ENCODE measurements around the gene RINL.

The RINL gene, protein sequence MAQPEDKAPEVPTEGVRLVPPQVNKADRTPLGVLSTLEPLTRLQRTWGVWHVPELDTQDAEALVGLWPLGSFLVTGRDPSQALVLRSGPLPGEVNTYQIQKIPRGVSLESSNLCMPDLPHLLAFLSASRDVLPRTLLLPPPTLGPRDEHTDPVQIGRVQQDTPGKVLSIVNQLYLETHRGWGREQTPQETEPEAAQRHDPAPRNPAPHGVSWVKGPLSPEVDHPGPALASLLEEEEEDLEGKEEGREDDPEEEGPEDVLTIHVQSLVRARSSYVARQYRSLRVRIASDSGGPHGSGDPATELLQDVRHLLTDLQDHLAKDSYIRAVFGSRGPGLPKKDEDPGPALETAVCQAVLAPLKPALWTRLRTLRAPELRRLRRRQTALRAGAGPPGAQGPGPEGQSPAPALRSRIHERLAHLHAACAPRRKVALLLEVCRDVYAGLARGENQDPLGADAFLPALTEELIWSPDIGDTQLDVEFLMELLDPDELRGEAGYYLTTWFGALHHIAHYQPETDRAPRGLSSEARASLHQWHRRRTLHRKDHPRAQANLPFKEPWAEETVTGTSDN
- long read RNA-seq, donor 1, partial matches to known transcripts = 0 of 4 reads
- long read RNA-seq, donor 1, other reads (novel, unspliced or antisense) = 0 of 4 reads
- long read RNA-seq, donor 2, partial matches to known transcripts = 0 of 2 reads
- long read RNA-seq, donor 2, other reads (novel, unspliced or antisense) = 0 of 2 reads
- long read RNA-seq, donor 3 = 0 reads
- long read RNA-seq, donor 4 = 0 reads
- long read RNA-seq, donor 5 = 0 reads
- long read RNA-seq, donor 6, partial matches to known transcripts = 0 of 1 reads
- long read RNA-seq, donor 6, other reads (novel, unspliced or antisense) = 0 of 1 reads
- long read RNA-seq, donor 7 = 0 reads
- long read RNA-seq, donor 8 = 0 reads

DNA sequence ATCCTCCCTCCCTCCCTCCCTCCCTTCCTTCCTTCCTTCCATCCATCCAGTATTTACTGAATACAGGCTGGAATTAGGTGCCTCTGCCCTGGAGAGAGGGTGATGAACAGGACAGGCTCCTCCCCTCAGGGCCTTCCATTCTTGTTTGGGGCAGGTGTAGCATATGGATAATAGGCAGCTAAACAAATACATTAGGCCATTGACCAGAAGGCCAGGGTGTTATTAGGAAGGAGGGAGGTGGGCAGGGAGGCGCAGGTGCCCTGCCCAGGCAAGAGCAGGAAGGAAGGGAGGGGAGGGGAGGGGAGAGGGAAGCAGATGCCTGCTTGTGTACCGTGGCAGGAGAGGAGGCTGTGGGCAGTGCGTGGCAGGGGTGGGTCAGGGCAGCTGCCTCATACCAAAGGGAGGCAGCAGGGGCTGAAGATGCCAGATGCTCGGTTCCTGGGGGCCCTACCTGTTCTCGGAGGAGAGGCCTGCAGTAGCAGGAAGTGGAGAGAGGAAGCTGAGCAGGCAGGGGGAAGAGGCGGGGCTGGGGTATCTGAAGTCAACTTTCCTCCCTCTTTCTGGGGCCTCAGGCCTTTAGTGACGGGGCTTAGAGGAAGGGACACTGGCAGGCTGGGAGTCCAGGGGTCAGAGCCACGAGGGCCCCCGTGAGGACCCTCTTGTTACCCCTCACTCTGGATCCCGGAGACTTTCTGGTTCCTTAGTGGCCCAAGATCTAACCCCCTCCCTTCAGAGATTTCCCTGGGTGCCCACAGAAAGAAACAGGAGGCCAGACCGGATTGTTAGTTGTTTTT lies at the start of gene RINL:
Gene RINL (minus strand): TSS at position 495 of the 794 bp plus-strand sequence. CDS start 1,533 bp downstream, outside the sequence.
- no peak for DNase-seq

DNA sequence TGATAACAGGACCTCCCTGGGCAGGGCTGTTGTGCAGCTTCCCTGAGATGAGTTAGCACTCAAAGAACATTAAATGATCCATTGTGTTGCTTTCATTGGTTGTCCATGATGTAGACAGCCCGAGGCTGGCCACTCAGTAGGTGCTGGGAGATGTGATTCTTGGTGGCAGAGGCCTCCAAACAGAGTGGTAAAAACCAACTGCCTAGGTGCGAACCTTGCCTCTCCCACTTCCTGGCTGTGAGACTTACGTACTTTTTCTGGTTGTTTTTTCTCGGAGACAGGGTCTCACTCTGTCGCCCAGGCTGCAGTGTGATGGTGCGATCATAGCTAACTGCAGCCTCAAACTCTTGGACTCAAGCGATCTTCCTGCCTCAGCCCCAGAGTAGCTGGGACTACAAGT lies 46.3 kb upstream of the RINL start:
- DNase-seq = no peak

DNA sequence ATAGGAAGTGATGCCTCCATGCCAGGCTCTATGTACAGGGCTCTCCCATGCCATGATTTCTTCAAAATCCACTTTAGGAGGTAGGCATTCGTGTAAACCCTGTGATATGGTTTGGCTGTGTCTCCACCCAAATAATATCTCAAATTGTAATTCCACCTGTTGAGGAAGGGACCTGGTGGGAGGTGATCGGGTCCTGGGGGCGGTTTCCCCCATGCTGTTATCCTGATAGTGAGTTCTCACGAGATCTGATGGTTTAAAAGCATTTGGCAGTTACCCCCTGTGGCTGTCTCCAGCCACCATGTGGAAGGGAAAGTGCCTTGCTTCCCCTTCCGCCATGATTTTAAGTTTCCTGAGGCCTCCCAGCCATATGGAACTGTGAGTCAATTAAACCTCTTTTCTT lies 44.4 kb upstream of the RINL start:
- no peak for DNase-seq

DNA sequence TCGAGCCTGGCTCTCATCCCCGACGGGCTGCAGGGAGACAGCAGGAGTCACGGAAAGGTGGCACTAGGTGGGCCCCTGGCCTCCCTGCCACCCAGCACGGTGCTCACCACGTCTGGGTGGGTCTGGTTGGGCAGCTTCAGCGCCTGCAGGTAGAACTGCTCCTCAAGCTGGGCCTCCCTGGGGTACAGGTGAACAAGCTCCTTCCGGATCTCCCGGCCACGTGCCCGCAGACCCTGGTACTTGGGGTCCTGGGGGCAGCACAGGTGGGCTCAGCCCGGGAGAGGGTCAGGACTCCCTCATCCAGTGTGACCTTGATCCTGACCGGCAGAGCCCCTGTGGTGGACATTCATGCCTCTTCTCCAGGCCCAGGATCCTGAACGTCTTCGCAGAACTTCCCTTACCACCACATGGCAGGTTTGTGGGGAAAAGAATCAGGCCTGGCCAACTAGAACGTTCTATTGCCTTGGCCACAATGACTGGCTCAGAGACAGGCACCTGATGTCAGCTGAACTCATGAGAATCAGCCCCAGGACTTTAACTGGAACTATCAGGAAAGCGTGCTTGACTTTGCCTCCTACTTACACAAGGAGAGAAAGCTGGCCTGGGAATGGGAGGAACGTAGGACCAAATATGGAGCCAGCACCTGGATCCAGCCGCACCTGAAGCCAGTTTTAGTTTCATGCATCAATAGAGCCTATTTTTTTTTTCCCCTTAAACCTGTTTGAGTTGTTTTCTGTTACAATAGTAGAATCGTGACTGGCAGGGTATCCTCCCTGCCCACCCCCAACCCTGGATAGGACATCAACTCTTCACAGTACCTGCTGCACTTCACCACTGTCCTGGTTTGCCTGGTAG lies 43.6 kb upstream of the RINL start:
- no peak for DNase-seq

DNA sequence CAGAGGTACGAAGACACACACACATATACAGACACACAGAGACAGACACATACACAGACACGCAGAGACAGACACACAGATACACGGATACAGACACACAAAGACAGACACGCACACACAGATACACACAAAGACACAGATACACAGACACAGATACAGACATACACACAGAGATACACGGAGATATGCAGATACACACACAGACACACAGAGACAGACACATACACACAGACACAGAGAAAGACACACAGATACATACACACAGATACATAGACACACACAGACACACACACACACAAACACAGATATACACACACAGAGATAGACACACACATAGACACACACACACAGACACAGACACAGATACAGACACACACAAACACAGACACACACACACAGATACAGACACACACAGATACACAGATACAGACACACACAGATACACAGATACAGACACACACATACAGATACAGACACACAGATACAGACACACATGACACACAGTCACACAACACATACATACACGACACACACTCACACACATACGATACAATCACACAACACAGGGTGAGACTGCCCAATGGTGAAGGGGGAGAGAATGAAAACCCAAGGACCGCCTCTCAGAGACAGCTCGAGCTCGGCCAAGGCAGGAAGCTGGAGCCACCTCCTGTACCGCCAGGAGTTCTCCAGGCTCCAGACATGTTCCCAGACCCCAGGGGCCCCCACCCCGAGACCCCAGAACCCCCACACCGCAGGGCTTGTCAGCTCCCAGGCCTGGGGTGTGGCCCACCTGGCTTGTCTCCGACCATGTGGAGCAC lies 42.7 kb upstream of the RINL start:
- no peak for DNase-seq

DNA sequence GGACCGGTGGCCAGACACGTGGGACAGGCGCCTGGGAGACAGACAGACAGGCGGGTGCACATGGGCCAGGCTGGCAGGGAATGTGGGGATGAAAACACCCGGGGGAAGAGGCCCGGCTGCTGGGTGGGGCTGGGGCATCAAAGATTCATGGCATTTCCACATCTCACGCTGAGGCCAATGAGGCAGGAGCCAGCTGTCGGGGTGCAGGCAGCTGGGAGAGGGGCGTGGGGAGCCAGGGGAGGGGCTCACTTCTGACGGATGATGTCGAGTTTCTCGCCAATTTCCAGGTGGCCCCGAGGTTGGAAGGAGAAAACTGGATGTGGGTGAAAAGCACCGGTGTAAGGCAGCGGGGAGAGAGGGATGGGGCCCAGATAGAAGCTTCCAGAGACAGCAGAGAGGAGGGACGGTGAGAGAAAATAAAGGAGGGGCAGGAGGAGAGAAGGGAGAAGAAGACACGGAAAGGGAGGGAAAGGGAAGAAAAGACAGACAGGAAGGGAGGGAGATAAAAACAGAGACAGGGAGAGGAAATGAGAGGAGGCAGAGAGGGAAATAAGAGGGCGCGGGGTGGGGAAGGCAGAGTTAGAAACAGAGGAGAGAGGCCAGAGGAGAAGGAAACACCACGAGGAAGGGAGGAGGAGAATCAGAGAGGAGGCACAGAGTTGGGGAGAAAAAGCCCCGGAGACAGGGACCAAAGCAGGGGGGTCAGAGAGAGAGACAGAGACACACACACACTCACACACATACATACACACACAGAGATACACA lies 41.9 kb upstream of the RINL start:
- DNase-seq = no peak

DNA sequence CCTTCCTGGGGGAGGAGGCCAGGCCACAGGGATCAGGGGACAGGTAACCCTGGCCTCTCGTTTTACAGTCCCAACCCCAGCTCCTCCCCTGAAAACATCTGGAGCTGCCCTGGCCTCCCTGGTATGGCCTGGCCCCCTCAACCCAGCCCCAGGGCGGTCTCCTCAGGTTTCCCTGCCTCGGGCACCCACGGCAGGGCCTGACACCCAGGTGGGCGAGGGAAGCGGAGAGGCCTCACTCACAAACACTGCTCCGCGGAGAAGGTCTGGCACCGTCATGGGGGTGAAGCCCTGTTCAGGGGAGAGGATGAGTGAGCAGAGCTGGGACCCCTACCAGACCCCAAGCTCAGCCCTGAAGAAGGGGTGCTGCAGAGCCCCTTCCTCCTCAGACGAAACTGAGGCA lies 40.5 kb upstream of the RINL start:
- no peak for DNase-seq

DNA sequence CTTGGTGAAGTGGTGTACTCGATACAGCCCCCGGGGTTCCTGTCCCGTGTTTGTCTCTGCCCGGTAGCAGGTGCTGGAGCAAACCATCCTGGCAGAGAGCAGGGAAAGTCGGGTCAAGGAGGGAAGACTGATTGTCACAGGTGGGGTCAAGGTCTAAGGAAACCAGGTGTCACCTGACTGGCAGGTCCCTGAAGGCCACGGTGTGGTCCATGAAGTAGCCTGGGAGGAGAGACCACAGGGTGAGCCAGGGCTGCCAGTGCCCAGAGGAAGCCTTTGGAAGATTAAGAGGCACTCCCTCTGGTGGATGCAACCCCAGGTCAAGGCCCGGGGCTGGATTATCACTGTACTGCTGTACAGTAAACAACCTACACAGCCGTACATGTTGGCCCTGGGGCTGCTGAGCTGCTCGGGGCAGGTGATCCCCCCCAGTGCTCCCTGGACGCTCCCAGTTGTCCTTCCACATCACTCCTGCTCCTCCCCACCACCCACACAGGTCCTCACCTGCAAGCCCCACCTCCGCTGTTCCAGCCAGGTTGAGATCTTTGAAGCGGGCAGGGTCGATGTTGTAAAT lies 39.9 kb upstream of the RINL start:
- DNase-seq = no peak

DNA sequence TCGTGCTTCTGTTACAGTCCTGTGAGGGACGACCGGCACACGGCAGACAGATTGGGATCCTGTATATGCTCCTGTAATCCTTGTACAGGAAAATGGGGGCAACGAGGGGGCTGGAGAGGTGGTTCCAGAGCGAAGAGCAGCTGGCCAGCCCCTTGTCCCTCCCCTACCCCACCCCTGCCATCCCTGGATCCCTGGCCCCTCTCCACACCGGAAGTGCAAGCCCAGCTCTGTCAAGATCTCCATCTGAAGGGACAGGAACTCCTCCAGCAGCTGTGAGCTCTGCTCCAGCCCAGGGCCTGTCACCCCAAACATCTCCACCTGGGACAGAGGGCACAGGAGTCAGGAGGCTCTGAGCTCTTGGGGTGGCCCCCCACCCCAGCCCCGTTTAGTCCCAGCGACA lies 39.4 kb upstream of the RINL start:
- DNase-seq = no peak

DNA sequence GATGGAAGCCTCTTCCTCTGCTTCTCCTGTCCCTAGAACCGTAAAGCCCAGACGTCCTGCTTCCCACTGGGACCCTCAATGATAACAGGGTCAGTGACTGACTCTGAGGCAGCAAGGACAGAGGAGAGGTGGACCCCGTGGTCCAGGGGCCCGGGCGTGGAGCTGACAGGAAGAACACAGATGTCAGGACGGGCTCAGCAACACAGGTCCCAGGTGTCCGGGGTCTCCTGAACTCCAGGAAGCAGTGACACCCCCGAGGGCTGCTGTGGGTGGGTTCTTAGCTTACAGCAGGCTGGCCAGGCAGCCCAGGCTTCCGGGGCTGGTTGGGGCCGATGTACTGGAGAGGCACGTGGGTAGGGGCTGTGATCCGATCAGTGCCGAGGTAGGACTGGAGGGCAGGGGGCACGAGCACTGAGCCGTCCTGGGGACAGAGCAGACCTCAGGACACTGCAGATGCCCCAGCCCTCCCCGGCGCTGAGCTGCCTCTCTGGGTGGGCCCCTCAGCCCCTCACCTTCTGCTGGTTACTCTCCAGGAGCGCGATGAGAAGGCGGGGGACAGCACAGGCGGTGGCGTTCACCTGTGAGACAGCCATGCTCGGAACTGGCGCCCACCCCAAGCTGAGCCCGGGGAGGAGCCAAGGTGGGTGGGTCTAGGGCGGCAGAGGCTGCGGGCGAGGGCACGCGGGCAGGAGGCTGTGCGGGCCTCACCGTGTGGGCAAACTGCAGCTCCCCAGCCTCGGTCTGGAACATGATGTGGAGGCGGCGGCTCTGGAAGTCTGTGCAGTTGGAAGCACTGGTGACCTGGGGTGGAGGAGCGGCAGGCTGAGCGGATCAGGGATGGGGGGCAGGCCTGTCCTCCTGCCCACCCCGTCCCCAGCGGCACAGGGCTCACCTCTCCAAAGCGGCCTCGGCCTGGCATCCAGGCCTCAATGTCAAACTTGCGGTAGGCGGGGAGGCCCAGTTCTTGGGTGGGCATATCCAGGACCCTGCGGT lies 37.5 kb upstream of the RINL start:
- no peak for DNase-seq

DNA sequence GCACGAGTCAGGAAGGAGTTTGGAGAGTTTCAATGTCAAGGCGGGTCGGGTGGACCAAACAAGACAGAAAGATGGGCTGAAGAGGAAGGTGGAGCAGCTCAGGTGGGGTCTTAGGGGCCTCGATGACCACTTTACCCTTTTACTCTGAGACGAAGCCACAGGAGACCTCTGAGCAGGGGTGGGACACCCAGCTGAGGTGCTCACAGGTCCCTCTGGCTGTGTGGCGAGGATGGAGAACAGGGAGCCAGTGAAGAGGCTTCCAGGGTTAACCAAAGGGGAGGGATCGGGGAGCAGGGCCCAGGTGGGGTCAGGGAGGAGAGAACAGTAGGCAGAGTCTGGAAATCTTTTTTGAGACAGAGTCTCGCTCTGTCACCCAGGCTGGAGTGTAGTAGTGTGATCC lies 35.9 kb upstream of the RINL start:
- DNase-seq = no peak

DNA sequence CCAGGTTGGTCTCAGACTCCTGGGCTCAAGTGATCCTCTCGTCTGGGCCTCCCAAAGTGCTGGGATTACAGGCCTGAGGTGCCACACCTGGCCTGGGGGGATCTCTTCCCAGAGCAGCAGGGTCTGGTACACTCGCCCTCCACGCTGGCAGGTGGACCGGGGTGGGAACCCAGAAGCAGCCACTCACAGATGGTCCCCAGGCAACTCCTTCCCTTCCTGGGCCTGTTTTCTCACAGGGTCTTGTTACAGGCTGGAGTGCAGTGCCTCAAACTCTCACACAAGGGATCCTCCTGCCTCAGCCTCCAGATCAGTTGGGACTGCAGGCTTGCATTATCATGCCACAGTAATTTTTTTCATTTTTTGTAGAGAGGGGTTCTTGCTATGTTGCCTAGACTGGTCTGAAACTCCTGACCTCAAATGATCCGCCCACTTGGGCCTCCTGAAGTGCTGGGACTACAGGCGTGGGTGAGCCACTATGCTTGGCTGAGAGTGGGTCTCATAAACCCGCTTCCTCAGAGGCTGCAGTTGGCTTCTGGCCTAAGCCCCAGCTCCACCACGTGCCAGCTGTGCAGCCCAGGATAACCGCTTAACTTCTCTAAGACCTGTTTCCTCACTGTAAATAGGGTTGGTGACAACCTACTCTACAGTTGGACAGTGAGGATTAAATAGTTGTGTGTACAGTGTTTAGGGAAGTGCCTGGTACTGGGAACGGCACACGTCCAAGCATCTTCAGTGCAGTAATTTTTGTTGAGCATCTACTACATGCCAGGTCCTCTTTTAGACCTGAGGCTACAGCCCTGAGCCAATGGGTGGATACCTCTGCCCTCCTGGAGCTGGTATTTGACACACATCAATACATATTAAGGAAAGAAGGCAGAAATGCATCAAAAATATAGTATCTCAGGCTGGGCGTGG lies 34.8 kb upstream of the RINL start:
- DNase-seq = no peak

DNA sequence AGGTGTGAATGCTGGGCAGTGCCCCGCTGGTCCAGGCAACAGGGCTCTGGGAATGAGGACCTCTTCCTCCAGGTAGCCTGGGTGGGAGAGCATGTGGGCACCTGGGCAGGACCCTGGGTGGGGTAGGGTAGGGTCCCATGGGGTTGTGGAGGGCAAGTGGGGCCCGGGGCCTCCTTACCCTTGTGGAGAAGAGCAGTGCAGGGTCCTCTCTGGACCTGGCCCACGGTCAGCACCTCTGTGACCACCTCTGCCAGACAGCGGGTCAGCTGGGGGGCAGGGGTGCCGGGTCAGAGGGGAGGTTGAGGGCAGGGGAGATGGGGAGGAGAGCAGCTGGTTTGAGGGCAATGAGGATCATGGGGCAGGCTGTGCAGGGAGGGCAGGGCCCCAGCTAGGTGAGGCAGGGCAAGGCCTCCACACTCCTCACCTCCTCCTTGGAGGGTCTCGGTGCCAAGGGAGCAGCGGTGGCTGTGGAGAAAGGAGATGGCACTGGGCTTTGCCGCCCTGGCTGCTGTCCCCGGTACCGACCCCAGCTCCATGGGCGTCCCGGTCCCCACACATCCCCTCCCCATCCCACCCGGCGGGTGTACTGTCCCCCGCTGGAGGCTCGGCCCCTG lies 33.4 kb upstream of the RINL start:
- DNase-seq = no peak

DNA sequence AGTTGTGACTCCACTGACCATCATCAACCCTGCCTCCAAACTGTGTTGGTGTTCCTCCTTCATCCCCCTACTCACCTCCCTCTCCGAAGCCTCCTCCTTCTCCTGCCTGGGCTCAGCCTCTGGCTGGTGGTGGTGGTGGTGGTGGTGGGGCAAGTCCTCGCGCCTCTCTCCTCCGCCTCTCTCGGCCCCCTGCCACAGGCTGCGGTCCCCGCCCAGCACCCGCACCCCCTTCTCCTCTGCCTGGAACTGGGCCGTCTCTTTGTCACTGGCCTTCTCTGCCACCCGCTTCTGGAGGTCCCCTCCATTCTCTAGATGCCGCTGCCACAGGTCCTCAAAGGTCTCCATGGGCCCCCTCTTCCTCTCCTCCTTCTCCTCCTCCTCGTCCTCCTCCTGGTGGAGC lies 32.4 kb upstream of the RINL start:
- DNase-seq = no peak

DNA sequence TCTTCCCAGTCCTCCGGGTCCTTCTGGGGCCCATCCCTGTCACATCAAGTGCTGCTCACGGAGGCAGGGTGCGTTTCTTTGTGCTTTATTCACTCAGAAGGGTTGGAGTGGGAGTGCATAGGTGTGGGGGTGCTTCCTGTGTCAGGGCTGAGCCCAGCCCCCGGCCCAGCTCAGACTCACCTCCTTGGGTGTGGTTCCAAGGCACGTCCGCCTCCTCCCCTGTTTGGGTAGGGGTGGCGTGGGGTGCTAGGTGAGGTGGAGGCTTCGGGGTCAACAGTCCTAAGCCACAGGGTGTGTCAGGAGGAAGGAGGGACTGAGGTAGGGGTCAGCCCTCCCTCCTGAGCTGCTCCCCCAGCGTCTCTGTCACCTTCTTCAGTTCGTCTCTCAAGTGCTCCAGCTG lies 30.8 kb upstream of the RINL start:
- no peak for DNase-seq

DNA sequence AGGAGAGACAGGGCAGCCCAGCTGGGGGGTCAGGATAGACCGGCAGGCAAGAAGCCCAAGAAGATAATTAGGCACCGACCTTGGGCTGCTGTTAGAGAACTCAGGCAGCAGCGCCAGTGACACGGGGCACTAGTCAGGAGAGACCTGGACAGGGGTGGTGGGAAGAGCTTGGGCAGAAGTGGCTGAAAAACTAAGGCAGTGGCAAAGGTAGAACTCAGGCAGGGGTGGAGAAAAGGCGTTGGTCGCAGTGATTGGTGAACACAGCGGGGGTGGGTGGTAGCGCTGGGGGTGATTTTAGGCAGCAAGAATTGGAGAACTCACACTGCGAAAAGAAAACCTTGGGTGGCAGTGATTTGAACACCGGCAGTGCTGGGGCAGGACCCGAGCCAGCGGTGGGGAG lies 29.6 kb upstream of the RINL start:
- DNase-seq = no peak

DNA sequence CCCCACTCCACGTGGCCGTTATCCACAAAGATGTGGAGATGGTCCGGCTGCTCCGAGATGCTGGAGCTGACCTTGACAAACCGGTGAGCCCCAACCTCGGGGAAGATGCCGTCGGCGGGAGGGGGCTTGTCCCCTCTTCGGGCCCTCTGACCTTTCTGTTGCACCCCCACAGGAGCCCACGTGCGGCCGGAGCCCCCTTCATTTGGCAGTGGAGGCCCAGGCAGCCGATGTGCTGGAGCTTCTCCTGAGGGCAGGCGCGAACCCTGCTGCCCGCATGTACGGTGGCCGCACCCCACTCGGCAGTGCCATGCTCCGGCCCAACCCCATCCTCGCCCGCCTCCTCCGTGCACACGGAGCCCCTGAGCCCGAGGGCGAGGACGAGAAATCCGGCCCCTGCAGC lies 29.2 kb upstream of the RINL start:
- DNase-seq = no peak
